Measurements from ENCODE around the gene GPR152.

Gene GPR152

DNA sequence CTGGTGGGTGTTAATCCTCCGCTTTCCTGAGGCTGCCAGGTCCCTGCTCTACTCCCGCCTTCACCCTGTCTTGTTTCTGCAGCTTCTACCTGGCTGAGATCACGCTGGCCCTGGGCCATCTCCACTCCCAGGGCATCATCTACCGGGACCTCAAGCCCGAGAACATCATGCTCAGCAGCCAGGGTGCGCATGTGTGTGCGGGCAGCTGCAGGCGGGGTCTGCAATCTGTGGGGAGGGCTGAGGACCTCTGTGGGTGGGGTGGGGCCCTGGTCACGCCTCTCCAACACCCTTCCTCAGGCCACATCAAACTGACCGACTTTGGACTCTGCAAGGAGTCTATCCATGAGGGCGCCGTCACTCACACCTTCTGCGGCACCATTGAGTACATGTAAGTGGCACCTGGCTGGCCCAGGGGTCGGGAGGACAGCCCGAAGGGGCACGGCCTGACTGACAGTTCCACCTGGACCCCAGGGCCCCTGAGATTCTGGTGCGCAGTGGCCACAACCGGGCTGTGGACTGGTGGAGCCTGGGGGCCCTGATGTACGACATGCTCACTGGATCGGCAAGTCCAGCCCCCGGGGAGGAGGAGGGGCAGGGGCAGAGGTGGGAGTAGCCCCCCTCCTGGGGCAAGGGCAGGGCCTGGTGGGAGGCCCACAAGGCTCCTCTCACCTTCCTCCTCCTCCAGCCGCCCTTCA, 19.7 kb downstream of the GPR152 start:
- Histone ChIP-seq H3K27me3 (ENCODE audit: control insufficient read depth in 3 of 3, insufficient read depth in 3 of 3, low read depth in 1 of 3, low read length in 3 of 3) (no peaks in the 10 kb centered on the region), H3K18ac (ENCODE audit: low read length) (no peak overlapping the region)

DNA sequence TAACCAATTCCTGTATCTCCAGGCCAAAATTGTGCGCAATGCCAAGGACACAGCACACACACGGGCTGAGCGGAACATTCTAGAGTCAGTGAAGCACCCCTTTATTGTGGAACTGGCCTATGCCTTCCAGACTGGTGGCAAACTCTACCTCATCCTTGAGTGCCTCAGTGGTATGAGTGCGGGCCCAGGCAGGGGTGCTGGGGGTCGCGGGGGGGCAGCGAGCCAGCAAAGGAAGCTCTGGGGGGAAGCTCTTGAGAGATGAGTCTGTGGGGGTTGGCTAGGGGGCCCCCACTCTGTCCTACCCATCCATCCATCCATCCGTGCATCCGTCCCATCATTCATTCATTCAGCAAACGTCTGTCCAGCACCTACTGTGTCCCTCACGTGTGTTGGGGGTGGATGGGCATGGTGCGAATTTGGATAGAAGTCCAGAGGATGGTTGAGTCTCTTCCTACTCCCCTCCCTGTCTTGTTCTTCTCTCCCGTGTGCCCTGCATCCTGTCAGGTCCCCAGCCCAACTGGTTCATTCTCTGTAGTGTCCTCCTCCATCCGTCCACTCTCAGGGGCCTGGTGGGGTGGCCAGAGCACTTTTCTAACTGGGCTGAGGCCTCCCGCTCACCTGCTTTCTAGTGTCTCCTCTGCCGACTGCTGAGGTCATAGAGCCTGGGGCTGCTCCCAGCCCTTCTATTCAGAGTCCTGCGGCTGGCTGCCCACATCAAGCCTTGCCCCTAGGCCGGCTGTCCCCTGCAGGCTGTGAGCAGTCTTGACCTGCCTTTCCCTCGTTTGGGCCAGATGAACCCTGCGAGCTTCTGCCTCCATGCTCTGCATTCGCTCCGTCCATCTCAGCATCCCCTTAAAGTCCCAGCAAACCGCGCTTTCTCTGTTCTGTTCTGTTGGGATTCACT, 20.9 kb downstream of the GPR152 start:
- H3K9me3 ChIP-seq (replicated peaks in 1 of 2; ENCODE audit: control insufficient read depth in 2 of 2, insufficient read depth in 1 of 2, low read depth in 1 of 2, low read length in 2 of 2) = no peaks in the 10 kb centered on the region
- peaks cover 6% of the 10 kb centered on the region for H3K79me1 ChIP-seq (ENCODE audit: low read depth, low read length)
- H3K4me3 ChIP-seq (ENCODE audit: low read length in 2 of 2) = no peak overlapping the region
- H3K27ac ChIP-seq (replicated peaks; ENCODE audit: low read length) = no peak overlapping the region
- DNase-seq (ENCODE audit: low spot score) = no peak
- H3K4ac ChIP-seq (ENCODE audit: low read length) = no peak overlapping the region
- no peaks in the 10 kb centered on the region for H3K27me3 ChIP-seq (ENCODE audit: control insufficient read depth in 3 of 3, insufficient read depth in 3 of 3, low read depth in 1 of 3, low read length in 3 of 3)
- H4K8ac ChIP-seq (ENCODE audit: low read depth, low read length) = no peak overlapping the region
- H2AFZ ChIP-seq (ENCODE audit: low read length) = no peak overlapping the region
- no peak overlapping the region for H3K4me2 ChIP-seq (ENCODE audit: insufficient read depth, low read length, poor library complexity, severe bottlenecking)
- H2AK5ac ChIP-seq (ENCODE audit: low read depth, low read length) = no peak overlapping the region
- no peak overlapping the region for H2BK12ac ChIP-seq (ENCODE audit: low read length)
- WGBS, 2 donors (ENCODE audit: extremely low coverage in 2 of 2, insufficient read length in 2 of 2, insufficient replicate concordance in 1 of 2) = no CpG with 5 or more reads among the region's 24 CpGs
- no peak overlapping the region for H3K23ac ChIP-seq (ENCODE audit: low read depth, low read length, poor library complexity)
- no peak overlapping the region for H2BK5ac ChIP-seq (ENCODE audit: low read length)
- H3K36me3 ChIP-seq (replicated peaks in 1 of 2; ENCODE audit: control insufficient read depth in 2 of 2, insufficient read depth in 2 of 2, low read length in 2 of 2) = peaks cover 30 to 64% of the 10 kb centered on the region in 2 donors
- no peak overlapping the region for H4K91ac ChIP-seq (ENCODE audit: low read depth, low read length, poor library complexity)
- no peak overlapping the region for H2BK15ac ChIP-seq (ENCODE audit: low read length)
- H3K14ac ChIP-seq (ENCODE audit: low read length) = no peak overlapping the region
- H3K18ac ChIP-seq (ENCODE audit: low read length) = no peak overlapping the region
- peaks cover 7 to 10% of the 10 kb centered on the region in 2 donors for H3K4me1 ChIP-seq (ENCODE audit: control insufficient read depth in 2 of 2, insufficient read depth in 1 of 2, low read depth in 1 of 2, low read length in 2 of 2)
- peak overlapping the region; percentile 51 for H3K9ac ChIP-seq (ENCODE audit: low read depth, low read length, poor library complexity)
- H2BK120ac ChIP-seq (ENCODE audit: low read depth, low read length) = no peak overlapping the region

More for the DNA sequence above, 19.7 kb downstream of the GPR152 start:
- Histone ChIP-seq H4K91ac (ENCODE audit: low read depth, low read length, poor library complexity) (no peak overlapping the region), H2AK5ac (ENCODE audit: low read depth, low read length) (no peak overlapping the region), H3K4me3 (ENCODE audit: low read length in 2 of 2) (no peak overlapping the region), H2BK12ac (ENCODE audit: low read length) (no peak overlapping the region), H3K4ac (ENCODE audit: low read length) (no peak overlapping the region), H2BK5ac (ENCODE audit: low read length) (no peak overlapping the region), H3K4me1 (ENCODE audit: control insufficient read depth in 2 of 2, insufficient read depth in 1 of 2, low read depth in 1 of 2, low read length in 2 of 2) (peaks cover 6 to 10% of the 10 kb centered on the region in 2 donors), H3K23ac (ENCODE audit: low read depth, low read length, poor library complexity) (no peak overlapping the region), H3K79me1 (ENCODE audit: low read depth, low read length) (peaks cover 7% of the 10 kb centered on the region), H3K36me3 (replicated peaks in 1 of 2; ENCODE audit: control insufficient read depth in 2 of 2, insufficient read depth in 2 of 2, low read length in 2 of 2) (peaks cover 34 to 70% of the 10 kb centered on the region in 2 donors), H3K4me2 (ENCODE audit: insufficient read depth, low read length, poor library complexity, severe bottlenecking) (no peak overlapping the region), H3K9me3 (replicated peaks in 1 of 2; ENCODE audit: control insufficient read depth in 2 of 2, insufficient read depth in 1 of 2, low read depth in 1 of 2, low read length in 2 of 2) (no peaks in the 10 kb centered on the region), H2AFZ (ENCODE audit: low read length) (no peak overlapping the region), H3K9ac (ENCODE audit: low read depth, low read length, poor library complexity) (peak overlapping the region; percentile 44), H4K8ac (ENCODE audit: low read depth, low read length) (no peak overlapping the region), H2BK120ac (ENCODE audit: low read depth, low read length) (no peak overlapping the region), H3K14ac (ENCODE audit: low read length) (no peak overlapping the region), H2BK15ac (ENCODE audit: low read length) (no peak overlapping the region), H3K27ac (replicated peaks; ENCODE audit: low read length) (no peak overlapping the region)
- WGBS, 2 donors (ENCODE audit: extremely low coverage in 2 of 2, insufficient read length in 2 of 2, insufficient replicate concordance in 1 of 2) = no CpG with 5 or more reads among the region's 22 CpGs
- DNase-seq (ENCODE audit: low spot score) = no peak

DNA sequence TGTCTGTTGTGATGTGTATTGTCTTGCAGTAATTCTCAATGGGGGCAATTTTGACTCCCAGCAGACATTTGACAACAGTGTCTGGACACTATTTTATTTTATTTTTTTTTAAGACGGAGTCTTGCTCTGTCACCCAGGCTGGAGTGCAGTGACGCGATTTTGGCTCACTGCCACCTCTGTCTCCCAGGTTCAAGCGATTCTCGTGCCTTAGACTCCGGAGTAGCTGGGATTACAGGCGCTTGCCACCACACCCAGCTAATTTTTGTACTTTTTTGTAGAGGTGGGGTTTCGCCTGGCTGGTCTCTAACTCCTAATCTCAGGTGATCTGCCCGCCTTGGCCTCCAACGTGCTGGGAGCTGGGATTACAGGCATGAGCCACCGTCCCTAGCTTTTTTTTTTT, 22.8 kb downstream of the GPR152 start:
- Histone ChIP-seq H3K18ac (ENCODE audit: low read length) (no peak overlapping the region), H2BK12ac (ENCODE audit: low read length) (no peak overlapping the region), H3K4me2 (ENCODE audit: insufficient read depth, low read length, poor library complexity, severe bottlenecking) (no peak overlapping the region), H4K91ac (ENCODE audit: low read depth, low read length, poor library complexity) (no peak overlapping the region), H3K27me3 (ENCODE audit: control insufficient read depth in 3 of 3, insufficient read depth in 3 of 3, low read depth in 1 of 3, low read length in 3 of 3) (no peaks in the 10 kb centered on the region), H3K36me3 (replicated peaks in 1 of 2; ENCODE audit: control insufficient read depth in 2 of 2, insufficient read depth in 2 of 2, low read length in 2 of 2) (peaks cover 24 to 49% of the 10 kb centered on the region in 2 donors), H2BK5ac (ENCODE audit: low read length) (no peak overlapping the region), H3K79me1 (ENCODE audit: low read depth, low read length) (peaks cover 5% of the 10 kb centered on the region), H2BK15ac (ENCODE audit: low read length) (no peak overlapping the region), H3K4me1 (ENCODE audit: control insufficient read depth in 2 of 2, insufficient read depth in 1 of 2, low read depth in 1 of 2, low read length in 2 of 2) (peaks cover 7 to 10% of the 10 kb centered on the region in 2 donors), H3K23ac (ENCODE audit: low read depth, low read length, poor library complexity) (no peak overlapping the region), H3K27ac (replicated peaks; ENCODE audit: low read length) (no peak overlapping the region), H2AK5ac (ENCODE audit: low read depth, low read length) (no peak overlapping the region), H2BK120ac (ENCODE audit: low read depth, low read length) (no peak overlapping the region), H4K8ac (ENCODE audit: low read depth, low read length) (no peak overlapping the region), H3K4ac (ENCODE audit: low read length) (no peak overlapping the region), H3K4me3 (ENCODE audit: low read length in 2 of 2) (peak overlapping the region in 1 of 2 donors; percentile 88), H3K9me3 (replicated peaks in 1 of 2; ENCODE audit: control insufficient read depth in 2 of 2, insufficient read depth in 1 of 2, low read depth in 1 of 2, low read length in 2 of 2) (no peaks in the 10 kb centered on the region), H3K14ac (ENCODE audit: low read length) (no peak overlapping the region), H3K9ac (ENCODE audit: low read depth, low read length, poor library complexity) (no peak overlapping the region), H2AFZ (ENCODE audit: low read length) (no peak overlapping the region)
- no peak for DNase-seq (ENCODE audit: low spot score)
- no CpG with 5 or more reads among the region's 11 CpGs for WGBS, 2 donors (ENCODE audit: extremely low coverage in 2 of 2, insufficient read length in 2 of 2, insufficient replicate concordance in 1 of 2)
